ENCODE data around the gene DOCK7.

DNA sequence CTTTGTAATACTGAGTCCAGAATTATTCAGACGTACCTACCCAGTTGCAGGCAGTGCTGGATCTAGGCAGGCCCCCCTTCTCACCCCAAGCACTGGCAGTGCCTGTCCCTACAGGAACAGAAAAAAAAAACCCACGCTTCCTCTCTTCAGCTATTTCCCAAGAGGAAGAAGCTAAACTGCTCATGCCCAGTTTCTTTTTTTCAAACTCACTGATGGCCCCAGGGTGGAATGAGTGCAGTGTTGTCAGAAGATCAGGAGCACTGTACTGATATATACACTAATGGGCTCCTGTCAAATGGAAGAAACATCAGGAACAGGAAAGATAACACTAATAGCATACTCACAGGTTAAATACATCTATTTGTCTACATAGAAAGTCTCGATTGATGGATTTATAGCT lies 28.2 kb upstream of the DOCK7 start:
- TF ChIP-seq EZH2 (IDR thresholded peaks at IDR 0.05; ENCODE audit: insufficient read depth, poor library complexity, severe bottlenecking) (no peak), EZH2phosphoT487 (IDR thresholded peaks at IDR 0.05; ENCODE audit: insufficient read depth, low read depth) (no peak)

Measured in GM23248 (cell line).